K562 (cell line): ENCODE measurements around the gene OR2S2. TPM values are rescaled to one million over a fixed set of nuclear protein-coding genes. Genes with fewer than 3 reads are reported as not detected.

ENCODE experiments used
- ATF7 ChIP-seq: fragments of 450-650 bp; IDR thresholded peaks from 2 replicates; pipeline ENCODE4 v1.7.1; 2014; ENCODE audit warnings: mild to moderate bottlenecking, moderate library complexity
- CREM ChIP-seq: IDR thresholded peaks from 2 replicates; pipeline ENCODE4 v1.6.1; 2014; ENCODE audit warnings: antibody characterized with exemption, low read depth
- MAFF ChIP-seq: IDR thresholded peaks from 2 replicates; pipeline ENCODE4 v1.6.1; 2012; ENCODE audit warnings: low read length, improper control_type of control experiment
- MECOM ChIP-seq: fragments of 250-450 bp; sonication (Bioruptor Pico); IDR thresholded peaks from 2 replicates; pipeline ENCODE4 v1.8.0; 2022; ENCODE audit warnings: inconsistent platforms
- NFYB ChIP-seq: IDR thresholded peaks from 2 replicates; pipeline ENCODE4 v1.6.1; 2011; ENCODE audit warnings: mild to moderate bottlenecking, moderate library complexity; ENCODE audit not compliant: insufficient read length; ENCODE audit errors: extremely low read depth
- NR2C2 ChIP-seq, 2 experiments: fragments of 200-800 bp in 1 of 2; sonication (Bioruptor generic) in 1 of 2; sonication (generic) in 1 of 2; formaldehyde crosslinking in 1 of 2; IDR thresholded peaks; 2 replicates each; pipeline versions ENCODE4 v1.6.1 to v1.8.0; 2016 to 2022; ENCODE audit warnings: mild to moderate bottlenecking in 1 of 2, missing compliant biosample characterization in 1 of 2, missing genetic modification characterization in 1 of 2, missing genetic modification reagents in 1 of 2
- PML ChIP-seq: IDR thresholded peaks from 2 replicates; pipeline ENCODE4 v1.6.1; 2012; ENCODE audit warnings: low read length, inconsistent platforms
- SUPT5H ChIP-seq: fragments of 450-650 bp; IDR thresholded peaks from 2 replicates; pipeline ENCODE4 v1.6.1; 2016
- TAF9B ChIP-seq: fragments of 450-650 bp; IDR thresholded peaks from 2 replicates; pipeline ENCODE4 v1.6.1; 2018; ENCODE audit warnings: mild to moderate bottlenecking; ENCODE audit not compliant: partially characterized antibody
- YY1 ChIP-seq, 3 experiments: IDR thresholded peaks; 2 replicates each; pipeline ENCODE4 v1.6.1; 2011; ENCODE audit warnings: low read length in 2 of 3, mild to moderate bottlenecking in 2 of 3, moderate library complexity in 2 of 3, borderline replicate concordance in 1 of 3, control low read depth in 1 of 3, low read depth in 1 of 3; ENCODE audit not compliant: insufficient read depth in 3 of 3, insufficient replicate concordance in 2 of 3, control insufficient read depth in 1 of 3, insufficient read length in 1 of 3; ENCODE audit errors: extremely low read depth in 1 of 3
- ZBTB40 ChIP-seq, 2 experiments: fragments of 450-650 bp in 1 of 2; sonication (generic) in 1 of 2; formaldehyde crosslinking in 1 of 2; IDR thresholded peaks; 2 replicates each; pipeline versions ENCODE4 v1.7.1 to v1.9.0; 2016 to 2022; ENCODE audit warnings: inconsistent platforms in 1 of 2, mild to moderate bottlenecking in 1 of 2, missing genetic modification reagents in 1 of 2
- ZHX1 ChIP-seq: fragments of 150-350 bp; conservative IDR thresholded peaks from 2 replicates; pipeline ENCODE4 v1.6.1; 2014; ENCODE audit warnings: low read length
- ZNF197 ChIP-seq: fragments of 200-800 bp; sonication (Bioruptor generic); IDR thresholded peaks from 2 replicates; pipeline ENCODE4 v1.6.1; 2016; ENCODE audit warnings: low read depth, missing genetic modification characterization, missing compliant biosample characterization
- ZNF644 ChIP-seq: fragments of 200-800 bp; sonication (Bioruptor generic); IDR thresholded peaks from 2 replicates; pipeline ENCODE4 v1.6.1; 2016; ENCODE audit warnings: low read depth, missing genetic modification characterization, missing compliant biosample characterization
- polyA plus RNA-seq, 8 experiments: library from polyadenylated mRNA; depleted of rRNA in 4 of 8; stranded (reverse) in 5 of 8; unstranded in 3 of 8; fragments of >200 nt; fragmentation: Nextera tagmentation in 2 of 8; fragmentation: Illumina TruSeq in 1 of 8; extraction: Ambion mirVana in 2 of 8; extraction: Trizol in 1 of 8; gene quantifications; 2 replicates each; pipeline versions ENCODE4 v1.2.1 to v1.2.3, GENCODE V29; 2011 to 2014; ENCODE audit warnings: inconsistent platforms in 1 of 8, missing spikeins in 1 of 8
- total RNA-seq, 7 experiments: library from RNA; depleted of rRNA in 6 of 7; stranded (reverse); fragments of >200 nt in 6 of 7; fragmentation: Illumina TruSeq in 2 of 7; extraction: Trizol in 2 of 7; gene quantifications; 2 replicates each; pipeline versions ENCODE4 v1.2.1 to v1.2.3, GENCODE V29; 2011 to 2021; ENCODE audit warnings: low replicate concordance in 1 of 7

The OR2S2 gene
- total and polyA plus RNA-seq, 9 of the 15 experiments (the other 6 are each of a cell fraction or from before 2014, with no cell fraction given): not detected

GRCh38 chr9:35923927-35924763, 33.8 kb downstream of the OR2S2 start (continued):
- TF ChIP-seq ZBTB40 (IDR thresholded peaks at IDR 0.05) (0 out of 2 replicates have a peak, but pooled peaks have one; percentile 15), ZBTB40 (CRISPR knock-in tag; IDR thresholded peaks at IDR 0.05) (no peak), ZNF644 (tag) (peak; percentile 18; the same call in 1 of the 2 replicates), ZHX1 (no peak), ZNF197 (CRISPR knock-in tag) (peak; percentile 83; the same call in 1 of the 2 replicates), PML (peak; percentile 68; the same call in 1 of the 2 replicates), SUPT5H (no peak), NFYB (no peak), NR2C2 (CRISPR knock-in tag; IDR thresholded peaks at IDR 0.05) (no peak), NR2C2 (tag; IDR thresholded peaks at IDR 0.05) (0 out of 2 replicates have a peak, but pooled peaks have one; percentile 15), MAFF (peak; percentile 95), MECOM (peak; percentile 90), ATF7 (peak; percentile 66), YY1 (IDR thresholded peaks at IDR 0.05; ENCODE audit: borderline replicate concordance in 1 of 3, control insufficient read depth in 1 of 3, extremely low read depth in 1 of 3, insufficient read depth in 3 of 3, insufficient read length in 1 of 3, insufficient replicate concordance in 2 of 3, low read depth in 1 of 3, low read length in 2 of 3) (peak in 1 of 3 experiments; percentile 87), CREM (peak; percentile 53), TAF9B (peak; percentile 64)
